GM19455 (cell line): ENCODE results near the gene CDKAL1.
"Not testable (repeated sequence)": the region's sequence is repeated elsewhere in the genome, so short reads cannot be mapped to it uniquely, and the experiment has no call there.

ENCODE experiments used
- ATAC-seq: cut with Tn5 transposase; IDR thresholded peaks from one replicate; pipeline ENCODE4 v1.9.1; 2021; ENCODE audit not compliant: unreplicated experiment

The CDKAL1 gene

DNA sequence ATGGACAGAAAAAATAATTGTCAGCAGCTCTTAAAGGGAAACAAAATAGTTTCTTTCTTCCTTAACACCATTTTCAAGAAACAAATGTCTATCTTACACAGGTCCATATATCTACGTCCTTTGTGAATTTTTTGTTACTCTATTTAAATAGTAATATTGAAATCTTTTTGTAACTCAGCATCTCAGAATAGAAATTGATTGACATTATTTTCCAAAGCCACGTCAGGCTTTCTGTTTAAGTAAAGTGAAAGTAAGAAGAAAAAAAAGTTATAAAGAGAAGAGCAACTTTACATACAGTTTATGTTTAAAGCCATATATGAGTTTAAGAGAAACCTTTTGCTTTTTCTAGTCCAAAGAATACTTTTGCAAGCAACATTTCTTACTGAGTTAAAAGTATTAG, 656.4 kb downstream of the CDKAL1 start:
- ATAC-seq, result no peak

GRCh38 chr6:21193790-21194475, 659.7 kb downstream of the CDKAL1 start:
- no peak for ATAC-seq

- not testable (repeated sequence) for ATAC-seq
Observed at GRCh38 chr6:21195301-21195700, 661.0 kb downstream of the CDKAL1 start.

DNA sequence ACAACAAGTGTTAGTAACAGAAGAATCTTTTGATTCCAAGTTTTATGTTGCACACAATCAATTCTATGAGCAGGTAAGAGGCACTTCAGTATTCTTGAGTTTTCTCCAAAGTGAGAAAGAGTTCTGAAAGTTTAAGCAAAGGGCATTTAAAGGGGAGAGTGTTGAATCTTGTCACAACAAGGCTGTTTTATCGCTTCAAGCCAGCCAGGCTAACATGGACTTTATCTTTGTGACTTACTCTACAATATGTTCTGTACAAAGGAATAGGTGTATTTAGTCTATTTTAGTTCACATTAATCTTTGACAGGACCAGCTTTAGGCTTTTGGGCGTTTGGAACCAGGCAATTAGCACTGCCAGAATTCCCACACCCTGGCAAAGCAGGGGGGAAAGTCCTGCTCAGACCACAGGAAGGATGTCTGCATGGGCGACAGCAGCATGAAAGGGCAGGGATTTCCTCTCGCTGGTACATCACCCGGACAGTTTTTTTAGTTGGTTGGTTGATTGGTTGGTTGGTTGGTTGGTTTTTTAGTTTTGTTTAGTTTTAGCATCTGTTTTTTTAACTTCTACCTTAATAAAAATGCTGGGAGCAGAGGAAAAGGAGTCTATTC, 663.9 kb downstream of the CDKAL1 start:
- no peak for ATAC-seq

GRCh38 chr6:21199262-21199661, 665.0 kb downstream of the CDKAL1 start:
- ATAC-seq, result no peak

DNA sequence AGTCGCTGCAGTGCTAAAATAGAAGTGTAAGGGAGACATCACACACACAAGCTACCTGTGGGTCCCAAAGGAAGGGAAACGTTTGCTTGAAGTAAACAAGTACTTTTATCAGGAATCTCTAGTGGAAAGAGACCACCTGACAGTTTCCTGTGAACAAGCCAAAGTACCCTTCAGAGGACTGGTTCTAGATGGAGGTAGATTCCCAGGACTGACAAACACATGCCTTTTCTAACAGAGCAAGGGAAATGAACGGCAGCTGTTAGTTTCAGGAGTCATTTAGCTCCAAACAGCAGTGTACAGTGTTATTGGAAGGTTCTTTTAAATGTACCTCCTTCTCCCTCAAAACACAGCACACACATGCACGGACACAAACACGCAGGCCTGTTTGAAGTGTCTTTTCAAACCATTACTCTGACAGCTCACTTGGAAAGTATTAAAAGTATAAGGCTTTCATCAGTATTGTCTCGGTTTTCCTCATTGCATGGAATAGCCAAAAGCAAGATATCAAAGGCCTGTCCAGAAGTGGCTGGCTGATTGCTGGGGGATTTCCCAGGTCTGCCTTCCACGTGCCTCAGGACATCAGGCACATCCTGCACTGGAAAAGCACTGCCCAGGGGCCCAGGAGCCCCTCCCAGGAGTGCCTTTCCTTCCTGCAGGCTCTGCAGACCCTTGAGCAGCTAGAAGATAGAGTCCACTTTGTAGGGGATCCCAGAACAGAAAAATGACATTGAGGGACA, 666.0 kb downstream of the CDKAL1 start:
- ATAC-seq, result no peak

DNA sequence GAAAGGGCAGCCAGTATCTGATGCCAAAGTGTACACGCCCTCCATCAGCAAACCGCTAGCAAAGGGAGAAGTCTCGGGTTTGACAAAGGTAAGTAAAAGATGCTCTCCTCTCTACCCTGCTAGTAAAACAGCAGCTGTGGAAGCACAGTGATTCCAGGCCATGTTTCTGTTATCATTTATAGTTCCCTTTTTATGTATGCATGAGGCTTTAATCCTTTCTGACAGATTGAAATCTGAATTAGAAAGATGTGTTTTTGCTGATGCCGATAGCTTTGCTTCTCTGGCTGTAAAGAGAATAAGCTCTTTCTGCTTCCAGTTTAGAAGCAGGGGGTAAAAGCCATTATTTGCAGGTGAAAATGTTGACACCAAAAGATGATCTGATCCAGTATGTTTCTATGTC, 666.9 kb downstream of the CDKAL1 start:
- ATAC-seq, result no peak

DNA sequence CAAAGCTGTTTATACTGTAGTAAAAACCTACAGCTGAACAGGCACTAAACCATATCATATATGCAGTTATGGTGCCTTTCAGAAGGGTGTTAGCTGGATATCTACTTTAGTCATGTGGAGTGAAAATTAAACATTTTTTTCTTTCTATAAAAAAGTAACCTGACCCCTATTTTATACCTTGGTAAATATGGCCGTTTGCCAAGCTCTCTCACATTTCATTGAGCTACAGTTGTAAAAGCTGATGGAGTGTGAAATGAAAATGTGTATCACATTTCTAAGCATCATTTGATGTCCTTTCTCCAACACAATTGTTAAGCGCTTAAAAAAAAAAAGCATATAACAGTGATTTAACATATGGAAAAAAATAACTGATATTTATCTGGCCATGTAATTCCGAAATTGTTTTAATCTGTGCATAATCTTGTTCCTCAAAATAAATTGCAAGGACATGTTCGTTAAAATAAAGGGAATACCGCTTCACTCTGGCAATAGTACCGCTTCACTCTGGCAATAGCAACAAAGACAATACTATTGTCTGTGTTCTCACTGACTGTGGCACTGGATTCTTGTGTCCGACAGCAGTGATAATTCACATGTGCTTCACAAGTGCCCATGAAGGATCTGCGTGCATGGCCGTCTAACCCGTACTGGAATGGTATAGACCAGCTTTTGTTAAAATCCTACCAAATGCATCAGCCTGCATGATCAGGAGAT, 667.5 kb downstream of the CDKAL1 start:
- ATAC-seq, result no peak

GRCh38 chr6:21202521-21202920, 668.3 kb downstream of the CDKAL1 start:
- ATAC-seq, result no peak

DNA sequence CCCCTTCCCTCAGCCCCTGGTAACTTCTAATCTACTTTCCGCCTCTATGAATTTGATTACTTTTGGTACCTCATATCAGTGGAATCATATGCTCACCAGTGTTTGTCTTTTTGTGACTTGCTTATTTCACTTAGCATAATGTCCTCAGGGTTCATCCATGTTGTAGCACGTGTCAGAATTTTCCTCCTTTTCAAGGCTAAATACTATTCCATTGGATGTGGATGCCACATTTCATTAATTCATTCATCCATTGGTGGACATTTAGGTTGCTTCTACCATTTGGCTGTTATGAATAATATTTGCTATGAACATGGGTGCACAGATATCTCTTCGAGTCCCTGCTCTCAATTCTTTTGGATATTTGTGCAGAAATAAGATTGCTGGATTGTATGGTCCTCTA, 670.7 kb downstream of the CDKAL1 start:
- ATAC-seq, result no peak

DNA sequence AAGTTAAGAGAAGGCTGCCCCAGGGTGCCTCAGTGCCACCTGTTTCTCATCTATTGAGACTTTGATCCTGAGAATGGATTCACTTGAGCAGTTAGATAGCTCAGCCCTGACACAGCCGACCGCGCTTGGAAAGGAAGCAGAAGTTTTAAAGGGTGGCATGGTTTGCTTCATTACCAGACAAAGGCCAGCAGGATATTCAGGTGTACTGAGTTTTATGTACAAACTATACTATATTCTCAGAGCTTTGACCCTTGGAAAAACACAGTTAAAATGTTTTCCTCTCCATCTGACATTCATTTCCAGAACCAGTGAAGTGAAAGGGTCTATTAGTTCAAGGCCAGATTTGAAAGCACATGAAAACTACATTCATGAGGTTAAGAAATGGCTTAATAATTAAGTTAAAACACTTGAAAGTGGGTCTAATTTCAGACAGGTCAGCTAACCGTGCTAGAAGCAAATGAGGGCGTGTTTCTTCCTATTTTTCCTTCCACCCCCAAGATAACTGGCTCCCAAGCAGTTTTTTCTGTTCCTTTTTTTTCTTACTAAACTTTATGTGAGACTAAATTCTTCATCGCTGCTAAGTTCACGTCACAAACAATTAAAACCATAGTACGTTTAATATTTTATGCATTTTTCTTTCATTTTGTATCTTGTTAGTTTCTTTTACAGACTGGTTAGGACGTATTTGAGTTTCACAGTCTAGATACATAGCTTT, 674.0 kb downstream of the CDKAL1 start:
- no peak for ATAC-seq

DNA sequence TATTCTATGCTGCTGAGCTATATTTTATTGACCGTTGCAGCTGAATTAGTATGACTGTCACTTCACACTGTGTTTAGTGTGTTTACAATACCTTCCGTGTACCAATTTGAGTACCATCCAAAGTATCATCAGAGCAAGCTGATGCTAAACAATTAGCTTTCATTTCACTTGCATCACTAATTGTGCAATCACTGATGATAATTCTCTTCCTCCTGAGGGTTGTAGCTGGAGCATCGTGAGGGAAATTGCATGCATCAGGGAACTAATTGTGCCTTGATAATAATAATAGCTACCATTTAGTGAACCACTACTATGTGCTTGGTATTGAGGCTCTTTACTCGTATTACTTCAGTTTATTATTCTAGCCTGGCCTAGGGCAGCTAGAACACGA, 674.5 kb downstream of the CDKAL1 start:
- ATAC-seq, result no peak

DNA sequence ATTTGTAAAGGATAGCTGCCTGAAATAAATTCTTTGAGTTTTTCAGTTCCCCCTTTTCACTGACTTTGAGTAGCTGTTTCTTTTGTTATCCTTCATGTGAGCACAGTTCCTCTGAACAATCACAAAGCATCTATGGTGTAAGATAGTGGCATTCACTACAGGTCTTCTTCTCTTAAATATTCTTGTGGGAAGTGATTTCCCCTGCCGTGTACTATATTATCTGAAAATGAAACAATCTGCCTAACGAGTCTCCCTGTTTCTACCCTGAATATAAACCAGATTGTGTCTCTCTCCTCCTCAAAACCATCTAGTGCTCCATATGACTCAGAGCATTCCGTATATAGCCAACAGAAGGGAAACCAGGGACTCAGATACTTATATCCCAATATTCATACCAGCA, 679.2 kb downstream of the CDKAL1 start:
- ATAC-seq, result peak; percentile 49

DNA sequence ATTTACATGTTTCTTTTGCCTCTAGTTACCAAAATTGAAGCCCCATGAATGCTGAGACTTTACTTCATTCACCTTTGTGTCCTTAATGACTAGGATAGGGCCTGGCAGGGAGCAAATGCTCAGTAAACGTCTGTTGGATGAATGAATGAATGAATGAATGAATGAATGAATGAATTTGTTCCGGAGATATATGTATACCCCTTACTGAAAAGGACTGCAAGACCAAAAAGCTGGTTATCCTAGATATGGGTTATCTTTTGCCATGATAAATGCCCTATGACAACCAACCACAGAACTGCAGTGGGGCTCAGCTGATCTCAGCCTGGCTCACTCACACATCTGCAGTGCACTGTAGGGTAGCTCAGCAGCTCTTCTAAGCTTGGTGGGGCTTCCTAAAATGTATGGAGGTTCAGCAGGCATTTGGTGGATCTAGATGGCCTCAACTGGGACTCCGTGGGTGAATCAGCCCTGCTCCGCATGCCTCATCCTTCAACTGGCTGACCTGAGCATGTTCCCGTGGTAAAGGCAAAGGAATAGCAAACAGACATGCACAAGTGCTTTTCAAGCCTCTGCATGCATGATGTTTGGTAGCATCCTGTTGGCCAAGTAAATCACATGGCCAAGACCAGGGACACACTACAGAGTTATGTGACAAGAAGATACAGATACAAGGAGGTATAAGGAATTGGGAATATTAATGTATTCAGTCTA, 680.6 kb downstream of the CDKAL1 start:
- no peak for ATAC-seq

- no peak for ATAC-seq
Observed at GRCh38 chr6:21219241-21219640, 685.0 kb downstream of the CDKAL1 start.

- ATAC-seq, result no peak
Observed at GRCh38 chr6:21219856-21220255, 685.6 kb downstream of the CDKAL1 start.

DNA sequence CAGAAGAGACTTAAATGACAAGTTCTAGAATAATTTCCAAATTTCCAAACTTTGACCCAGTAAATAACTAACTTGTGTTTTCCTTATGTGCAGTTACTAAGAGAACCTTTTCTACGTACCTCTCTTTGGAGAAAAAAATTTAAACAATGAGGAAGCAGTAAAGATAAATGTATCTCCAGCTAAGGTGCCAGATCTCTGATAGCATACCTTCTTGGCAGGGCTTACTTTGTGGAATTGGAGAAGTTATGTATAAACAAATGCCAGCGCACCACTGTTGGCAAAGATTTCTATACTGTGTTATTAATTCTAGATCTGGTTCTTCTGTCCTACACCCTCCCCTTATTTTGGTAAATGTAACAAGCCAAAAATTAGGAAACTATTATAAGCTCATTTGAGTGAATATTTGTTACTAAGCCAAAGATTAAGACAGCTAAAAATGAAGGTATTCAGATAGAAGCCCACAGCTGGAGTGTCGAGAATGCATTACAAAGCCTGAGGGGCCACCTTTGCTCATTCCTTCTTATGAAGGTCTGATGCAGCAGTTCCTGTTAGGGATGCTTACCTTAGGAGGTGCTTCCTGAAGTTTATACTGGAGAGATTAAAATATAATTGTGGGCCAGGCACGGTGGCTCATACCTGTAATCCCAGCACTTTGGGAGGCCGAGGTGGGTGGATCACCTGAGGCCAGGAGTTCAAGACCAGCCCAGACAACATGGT, 686.2 kb downstream of the CDKAL1 start:
- ATAC-seq, result no peak

- no peak for ATAC-seq
Observed at GRCh38 chr6:21222656-21223055, 688.4 kb downstream of the CDKAL1 start.

DNA sequence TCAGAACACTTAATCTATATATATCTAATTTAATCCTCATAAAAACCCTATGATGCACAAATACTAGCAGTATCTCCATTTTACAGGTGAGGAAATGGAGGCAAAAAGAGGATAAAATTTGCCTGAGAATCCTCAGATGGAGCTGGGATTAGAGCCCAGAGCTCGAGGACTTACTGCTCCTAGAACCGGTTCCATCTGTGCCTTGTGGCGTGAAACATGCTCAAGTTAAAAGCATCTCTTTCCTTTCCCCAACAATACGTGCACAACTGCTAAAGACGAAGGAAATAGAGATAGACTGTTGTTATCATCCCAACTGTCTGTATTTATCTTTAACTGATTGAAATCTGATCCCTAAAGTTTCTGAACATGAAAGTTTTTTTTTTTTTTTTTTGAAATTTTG, 691.7 kb downstream of the CDKAL1 start:
- no peak for ATAC-seq

- ATAC-seq, result no peak
Observed at GRCh38 chr6:21227486-21227885, 693.2 kb downstream of the CDKAL1 start.
